Thyroid gland (tissue), 4 donors: Measurements from ENCODE around the gene SEPSECS.

Source experiments
- CTCF ChIP-seq, 6 experiments: fragments of 200-600 bp in 3 of 6; fragments of 450-650 bp in 3 of 6; sonication (generic) in 3 of 6; IDR thresholded peaks; one replicate each; pipeline ENCODE4 v1.5.1; 2016 to 2019; ENCODE audit warnings: antibody characterized with exemption in 6 of 6, mild to moderate bottlenecking in 2 of 6, inconsistent platforms in 1 of 6, moderate library complexity in 1 of 6
- POLR2A ChIP-seq, 2 donors: fragments of 450-650 bp; IDR thresholded peaks; one replicate each; pipeline ENCODE4 v1.6.1; 2017; ENCODE audit warnings: antibody characterized with exemption in 2 of 2, mild to moderate bottlenecking in 2 of 2, moderate library complexity in 1 of 2

- no peak for TF ChIP-seq CTCF (IDR thresholded peaks at IDR 0.05)
- no peak for TF ChIP-seq POLR2A (IDR thresholded peaks at IDR 0.05)
These were observed 56.8 kb downstream of the SEPSECS start for GRCh38 chr4:25103418-25103817.
